GM13976 (cell line): ENCODE measurements around the gene QSOX2.

Experiments used
- DNase-seq: peaks from one replicate; pipeline ENCODE4 v3.0.0; 2012; ENCODE audit warnings: low spot score
- in situ Hi-C: fragments of 300-500 bp; cut with MboI; formaldehyde crosslinking; loops from one replicate; pipeline ENCODE4 v1.12.0; 2022; ENCODE audit warnings: low sequenced_read_pairs, mixed read lengths, inconsistent platforms; ENCODE audit not compliant: unreplicated experiment
- TF ChIP-seq, protein P1 (sequence below): IDR thresholded peaks from 2 replicates; pipeline ENCODE4 v1.5.1; 2012; ENCODE audit warnings: borderline replicate concordance, mild to moderate bottlenecking; ENCODE audit not compliant: insufficient read depth; ENCODE audit errors: extremely low read depth, missing control alignments, control extremely low read depth

The QSOX2 gene

GRCh38 chr9:136255166-136255538 is 9.5 kb upstream of the QSOX2 start:
- in situ Hi-C loops: no loop called here
- DNase-seq: no peak
- TF ChIP-seq, protein P1, sequence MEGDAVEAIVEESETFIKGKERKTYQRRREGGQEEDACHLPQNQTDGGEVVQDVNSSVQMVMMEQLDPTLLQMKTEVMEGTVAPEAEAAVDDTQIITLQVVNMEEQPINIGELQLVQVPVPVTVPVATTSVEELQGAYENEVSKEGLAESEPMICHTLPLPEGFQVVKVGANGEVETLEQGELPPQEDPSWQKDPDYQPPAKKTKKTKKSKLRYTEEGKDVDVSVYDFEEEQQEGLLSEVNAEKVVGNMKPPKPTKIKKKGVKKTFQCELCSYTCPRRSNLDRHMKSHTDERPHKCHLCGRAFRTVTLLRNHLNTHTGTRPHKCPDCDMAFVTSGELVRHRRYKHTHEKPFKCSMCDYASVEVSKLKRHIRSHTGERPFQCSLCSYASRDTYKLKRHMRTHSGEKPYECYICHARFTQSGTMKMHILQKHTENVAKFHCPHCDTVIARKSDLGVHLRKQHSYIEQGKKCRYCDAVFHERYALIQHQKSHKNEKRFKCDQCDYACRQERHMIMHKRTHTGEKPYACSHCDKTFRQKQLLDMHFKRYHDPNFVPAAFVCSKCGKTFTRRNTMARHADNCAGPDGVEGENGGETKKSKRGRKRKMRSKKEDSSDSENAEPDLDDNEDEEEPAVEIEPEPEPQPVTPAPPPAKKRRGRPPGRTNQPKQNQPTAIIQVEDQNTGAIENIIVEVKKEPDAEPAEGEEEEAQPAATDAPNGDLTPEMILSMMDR: no peak

GRCh38 chr9:136254381-136255165 is 9.0 kb upstream of the QSOX2 start:
- no peak for DNase-seq
- TF ChIP-seq, protein P1: no peak
- in situ Hi-C loops: no loop called here

- DNase-seq: no peak
- in situ Hi-C loops: no loop called here
- TF ChIP-seq, protein P1: no peak
These were observed 7.9 kb upstream of the QSOX2 start for GRCh38 chr9:136253246-136254130.

DNA sequence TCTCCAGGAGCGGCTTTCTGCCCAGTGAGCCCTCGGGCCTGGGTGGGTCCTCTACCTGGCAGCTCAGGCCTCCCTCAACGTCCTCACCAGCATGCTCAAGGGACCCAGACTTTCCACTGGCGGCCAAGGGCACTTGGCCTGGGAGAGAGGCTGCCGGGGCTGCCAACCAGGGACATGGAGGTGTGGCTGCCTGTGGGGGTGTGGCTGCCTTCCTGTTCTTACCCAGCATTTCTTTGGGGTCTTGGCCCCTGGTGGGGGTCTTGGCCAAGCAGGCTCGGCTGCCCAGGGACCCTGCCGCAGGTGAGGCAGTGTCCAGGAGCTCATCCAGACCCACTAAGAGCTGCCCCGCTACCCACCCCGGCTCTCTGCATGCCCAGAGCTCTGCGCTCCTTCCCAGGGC is 7.2 kb upstream of the QSOX2 start:
- DNase-seq: no peak
- in situ Hi-C loops: no loop called here
- TF ChIP-seq, protein P1: no peak

DNA sequence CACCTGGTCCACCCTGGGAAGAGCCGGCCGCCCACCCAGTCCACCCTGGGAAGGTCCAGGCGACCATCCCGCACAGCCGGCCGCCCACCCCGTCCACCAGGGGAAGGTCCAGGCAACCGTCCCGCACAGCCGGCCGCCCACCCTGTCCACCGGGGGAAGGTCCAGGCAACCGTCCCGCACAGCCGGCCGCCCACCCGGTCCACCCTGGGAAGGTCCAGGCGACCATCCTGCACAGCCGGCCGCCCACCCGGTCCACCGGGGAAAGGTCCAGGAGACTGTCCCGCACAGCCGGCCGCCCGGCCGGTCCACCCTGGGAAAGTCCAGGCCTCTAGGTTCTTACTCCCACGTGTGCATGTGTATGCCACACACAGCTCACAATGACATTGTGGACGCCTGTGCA is 6.7 kb upstream of the QSOX2 start:
- in situ Hi-C loops: no loop called here
- no peak for DNase-seq
- TF ChIP-seq, protein P1: no peak

- in situ Hi-C loops: no loop called here
- TF ChIP-seq, protein P1: no peak
- no peak for DNase-seq
These were observed 5.9 kb upstream of the QSOX2 start for GRCh38 chr9:136251264-136252115.
